HG03342 (cell line): Measurements from ENCODE around the gene REG3G.
"Not testable (repeated sequence)": the region's sequence is repeated elsewhere in the genome, so short reads cannot be mapped to it uniquely, and the experiment has no call there.

Experiments used
- ATAC-seq: cut with Tn5 transposase; IDR thresholded peaks from one replicate; pipeline ENCODE4 v1.9.1; 2021; ENCODE audit warnings: mild to moderate bottlenecking, moderate library complexity; ENCODE audit not compliant: unreplicated experiment

The REG3G gene

DNA sequence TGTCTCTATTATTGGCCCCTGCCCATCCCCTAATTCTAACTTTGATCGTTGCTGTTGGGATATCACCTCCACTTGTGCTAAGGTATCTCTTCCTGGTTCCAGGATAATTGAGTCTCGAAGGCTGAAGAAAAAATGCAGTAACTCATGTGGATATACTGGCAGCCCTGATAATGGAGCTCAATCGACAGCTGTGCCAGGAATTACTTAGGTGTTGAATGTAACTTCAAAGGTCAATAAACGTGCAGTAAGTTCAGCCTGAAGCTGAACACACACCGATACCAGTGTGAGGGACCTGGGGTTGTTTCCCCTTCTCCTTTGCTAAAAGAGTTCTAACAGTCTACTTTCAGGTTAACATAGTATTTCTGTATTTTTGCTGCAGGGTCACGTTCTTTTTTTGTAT, 11.9 kb upstream of the REG3G start:
- no peak for ATAC-seq

DNA sequence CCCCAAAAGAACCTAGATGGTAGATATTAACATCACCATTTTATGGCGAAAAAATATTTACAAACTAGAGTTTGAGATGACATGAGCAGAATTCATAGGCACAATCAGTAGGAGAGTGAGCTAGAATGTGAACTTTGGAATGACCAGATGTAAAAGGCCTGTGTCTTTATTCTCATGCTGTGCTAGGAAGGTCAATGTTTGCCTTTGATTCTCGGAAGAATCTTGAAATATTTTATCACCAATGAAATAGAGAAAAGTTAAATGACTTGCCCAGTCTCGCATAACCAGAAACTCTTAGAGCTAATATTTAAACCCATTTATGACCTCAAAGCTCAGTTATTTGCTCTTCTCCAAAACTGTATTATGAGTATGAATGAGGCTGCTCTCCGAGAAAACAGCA, 9.2 kb upstream of the REG3G start:
- no peak for ATAC-seq

DNA sequence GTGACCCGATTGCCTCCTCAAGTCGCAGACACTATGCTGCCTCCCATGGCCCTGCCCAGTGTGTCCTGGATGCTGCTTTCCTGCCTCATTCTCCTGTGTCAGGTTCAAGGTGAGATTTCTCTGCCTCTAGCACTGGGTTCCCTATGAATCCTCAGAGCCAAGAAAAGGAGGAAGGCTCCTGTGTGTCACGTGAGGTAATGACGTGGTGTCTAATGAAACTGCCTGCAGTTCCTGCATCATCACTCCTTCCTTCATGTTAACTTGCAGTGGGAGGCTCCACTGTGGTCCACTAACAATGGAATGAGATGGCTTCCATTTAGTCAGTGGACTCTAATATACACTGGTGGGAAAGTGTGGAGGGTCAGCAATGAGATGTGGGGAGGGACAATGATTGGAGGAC, 559 bp downstream of the REG3G start:
- no peak for ATAC-seq

DNA sequence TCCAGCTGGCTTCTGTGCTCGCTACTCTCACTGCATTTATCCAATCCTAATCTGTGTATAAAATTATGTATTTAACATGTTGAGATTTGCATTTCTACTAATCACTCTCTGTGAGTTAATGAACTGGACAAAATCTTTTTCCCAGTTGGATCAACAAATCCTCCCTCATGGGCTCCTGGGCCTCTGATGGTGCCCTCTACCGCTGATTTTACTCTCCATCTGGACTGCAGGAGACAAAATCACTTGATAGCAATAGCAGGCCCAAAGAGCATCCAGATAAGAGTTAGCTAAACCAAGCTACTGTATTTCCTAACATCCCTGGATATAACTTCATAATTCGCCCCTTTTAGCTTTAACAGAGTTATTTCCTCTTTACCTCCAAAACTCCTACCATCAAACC, 14.4 kb downstream of the REG3G start:
- ATAC-seq: no peak

DNA sequence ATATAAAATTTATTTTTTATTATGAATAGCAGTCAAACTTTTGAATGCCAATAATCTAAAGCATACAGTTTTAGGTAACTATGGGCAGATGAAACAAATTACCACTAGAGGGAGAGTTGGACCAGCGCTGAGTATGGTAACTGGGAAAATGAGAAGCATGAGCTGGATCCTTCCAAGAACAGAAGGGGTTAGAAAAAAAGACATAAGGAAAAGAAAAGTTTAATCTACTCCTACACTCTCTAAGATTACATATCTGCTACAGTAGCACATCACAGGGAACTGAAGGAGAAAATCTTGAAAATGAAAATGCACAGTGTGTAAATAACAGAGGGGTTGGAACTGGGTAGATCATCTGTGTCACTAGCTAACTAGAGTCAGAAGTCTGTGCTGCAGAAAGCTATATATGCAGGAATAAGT, 15.5 kb downstream of the REG3G start:
- no peak for ATAC-seq

DNA sequence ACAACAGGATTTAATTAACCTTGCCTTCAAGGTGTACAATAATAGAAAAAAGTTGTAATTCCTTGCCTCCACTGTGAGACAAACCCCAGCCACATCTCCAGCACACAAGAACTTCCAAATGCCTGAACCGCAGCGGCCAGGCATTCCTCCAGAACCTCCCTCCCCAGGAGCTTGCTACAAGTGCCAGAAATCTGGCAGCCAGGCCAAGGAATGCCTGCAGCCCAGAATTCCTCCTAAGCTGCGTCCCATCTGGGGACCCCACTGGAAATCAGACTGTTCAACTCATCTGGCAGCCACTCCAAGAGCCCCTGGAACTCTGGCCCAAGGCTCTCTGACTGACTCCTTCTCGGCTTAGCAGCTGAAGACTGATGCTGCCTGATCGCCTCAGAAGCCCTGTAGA, 28.0 kb downstream of the REG3G start:
- not testable (repeated sequence) for ATAC-seq

DNA sequence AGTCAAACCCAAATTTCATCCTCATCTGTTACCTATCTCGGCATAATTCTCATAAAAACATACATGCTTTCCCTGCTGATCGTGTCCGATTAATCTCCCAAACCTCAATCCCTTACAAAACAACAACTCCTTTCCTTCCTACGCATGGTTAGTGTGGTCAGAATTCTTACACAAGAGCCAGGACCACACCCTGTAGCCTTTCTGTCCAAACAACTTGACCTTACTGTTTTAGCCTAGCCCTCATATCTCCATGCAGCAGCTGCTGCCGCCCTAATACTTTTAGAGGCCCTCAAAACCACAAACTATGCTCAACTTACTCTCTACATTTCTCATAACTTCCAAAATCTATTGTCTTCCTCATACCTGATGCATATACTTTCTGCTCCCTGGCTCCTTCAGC, 29.3 kb downstream of the REG3G start:
- not testable (repeated sequence) for ATAC-seq

DNA sequence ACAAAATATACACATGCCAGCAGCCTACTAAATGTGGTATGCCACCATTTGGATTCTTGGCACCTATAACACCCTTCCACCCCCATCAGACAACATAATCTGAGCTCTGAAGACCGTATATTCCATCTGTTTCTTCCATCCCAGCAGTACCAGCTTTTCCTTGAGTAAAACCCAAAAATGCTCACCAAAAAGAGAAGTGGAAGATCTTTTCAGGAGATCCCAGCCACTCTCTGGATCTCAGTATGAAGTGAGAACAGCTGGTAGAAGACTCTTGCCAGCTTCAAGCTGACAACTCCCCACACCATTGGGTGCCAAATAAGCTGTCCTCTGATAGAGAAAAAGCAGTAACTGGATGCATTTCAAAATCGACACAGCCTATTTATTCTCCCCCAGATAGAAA, 39.7 kb downstream of the REG3G start:
- ATAC-seq: no peak

DNA sequence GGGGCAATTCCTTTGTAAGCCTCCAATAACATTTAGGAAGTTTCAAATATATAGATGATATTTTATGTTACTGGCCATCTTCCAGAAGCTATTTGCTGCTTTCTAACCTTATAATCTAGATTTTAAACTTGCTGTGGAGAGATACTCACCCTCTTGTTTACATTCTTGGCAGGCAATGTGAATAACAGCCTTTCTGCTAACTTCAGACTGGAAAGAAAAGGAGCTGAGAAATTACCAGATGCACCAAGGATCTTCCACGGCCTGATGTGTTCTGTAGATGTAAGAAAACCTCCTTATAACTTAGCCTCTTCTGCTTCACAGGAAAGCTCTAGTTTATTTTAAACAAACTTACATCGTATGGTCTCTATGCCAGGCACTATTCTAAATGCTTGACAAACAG, 45.6 kb downstream of the REG3G start:
- no peak for ATAC-seq
